Occipital lobe (tissue), 2 donors: ENCODE data around the gene GOLGA3. TPM values are rescaled to one million over a fixed set of nuclear protein-coding genes. Genes with fewer than 3 reads are reported as not detected.
A peak's percentile ranks its signal among the peaks of the same experiment; 100 is the strongest.
"Not testable (repeated sequence)": the region's sequence is repeated elsewhere in the genome, so short reads cannot be mapped to it uniquely, and the experiment has no call there.

Experiments
- DNase-seq: peaks from one replicate; lab custom pipeline; 2025; lab: John Stamatoyannopoulos, UW
- total RNA-seq: library from RNA; depleted of rRNA; stranded (reverse); fragments of >200 nt; gene quantifications from one replicate; pipeline ENCODE4 v1.2.3, GENCODE V29; 2014

GOLGA3 gene
- total RNA-seq, 1 donor from 2014 or later: 59.3 TPM

GRCh38 chr12:132776816-132777568, 51.7 kb downstream of the GOLGA3 start:
- DNase-seq: no peak

GRCh38 chr12:132776230-132776625, 52.4 kb downstream of the GOLGA3 start:
- not testable (repeated sequence) for DNase-seq

- DNase-seq: no peak
Measured at GRCh38 chr12:132775502-132776229, 53.0 kb downstream of the GOLGA3 start.

GRCh38 chr12:132774646-132775275, 53.9 kb downstream of the GOLGA3 start:
- no peak for DNase-seq

- no peak for DNase-seq
Measured at GRCh38 chr12:132774159-132774558, 54.5 kb downstream of the GOLGA3 start.

GRCh38 chr12:132773077-132773955, 55.4 kb downstream of the GOLGA3 start:
- DNase-seq: no peak

- DNase-seq: no peak
Measured at GRCh38 chr12:132772606-132773005, 56.1 kb downstream of the GOLGA3 start.

- DNase-seq: no peak
Measured at GRCh38 chr12:132771126-132771838, 57.4 kb downstream of the GOLGA3 start.

- DNase-seq: no peak
Measured at GRCh38 chr12:132766380-132767085, 62.1 kb downstream of the GOLGA3 start.

- DNase-seq: no peak
Measured at GRCh38 chr12:132765361-132765760, 63.3 kb downstream of the GOLGA3 start.

GRCh38 chr12:132764231-132764630, 64.4 kb downstream of the GOLGA3 start:
- no peak for DNase-seq

- peak; percentile 65 for DNase-seq
Measured at GRCh38 chr12:132761921-132762583, 66.6 kb downstream of the GOLGA3 start.

- no peak for DNase-seq
Measured at GRCh38 chr12:132761032-132761920, 67.4 kb downstream of the GOLGA3 start, which contains the start of gene ANKLE2. Gene ANKLE2 (minus strand): TSS chr12:132761832. CDS start chr12:132761798, 34 bp downstream.

- no peak for DNase-seq
Measured at GRCh38 chr12:132759359-132759758, 69.3 kb downstream of the GOLGA3 start.

- DNase-seq: not testable (repeated sequence)
Measured at GRCh38 chr12:132758825-132759224, 69.8 kb downstream of the GOLGA3 start.

- DNase-seq: no peak
Measured at GRCh38 chr12:132754160-132754932, 74.3 kb downstream of the GOLGA3 start.

GRCh38 chr12:132753670-132754069, 75.0 kb downstream of the GOLGA3 start:
- DNase-seq: not testable (repeated sequence)

GRCh38 chr12:132748319-132748718, 80.3 kb downstream of the GOLGA3 start:
- DNase-seq: no peak
